NCI-H446 (cell line): ENCODE data around the gene WDR27.
"Not testable (repeated sequence)": the region's sequence is repeated elsewhere in the genome, so short reads cannot be mapped to it uniquely, and the experiment has no call there.

ENCODE experiments used
- DNase-seq, 2 experiments: peaks; one replicate each; lab custom pipeline; 2025; lab: John Stamatoyannopoulos, UW

Gene WDR27

DNA sequence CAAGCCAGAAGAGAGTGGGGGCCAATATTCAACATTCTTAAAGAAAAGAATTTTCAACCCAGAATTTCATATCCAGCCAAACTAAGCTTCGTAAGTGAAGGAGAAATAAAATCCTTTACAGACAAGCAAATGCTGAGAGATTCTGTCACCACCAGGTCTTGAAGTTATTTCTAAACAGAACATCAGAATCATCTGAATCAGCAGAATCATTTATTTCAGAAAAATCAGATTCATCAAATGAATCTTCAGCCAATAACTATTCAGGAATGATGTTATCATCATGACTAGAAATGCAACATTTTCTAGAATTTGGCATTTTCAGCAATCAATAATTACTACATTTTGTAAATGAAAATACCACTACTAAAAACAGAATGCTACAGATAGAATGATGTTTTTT is 100.7 kb downstream of the WDR27 start:
- DNase-seq: not testable (repeated sequence)

GRCh38 chr6:169592558-169592957 is 109.3 kb downstream of the WDR27 start:
- no peak for DNase-seq

- no peak for DNase-seq
Measured at GRCh38 chr6:169591616-169592015, 110.2 kb downstream of the WDR27 start.

GRCh38 chr6:169590376-169590939 is 111.4 kb downstream of the WDR27 start:
- no peak for DNase-seq

DNA sequence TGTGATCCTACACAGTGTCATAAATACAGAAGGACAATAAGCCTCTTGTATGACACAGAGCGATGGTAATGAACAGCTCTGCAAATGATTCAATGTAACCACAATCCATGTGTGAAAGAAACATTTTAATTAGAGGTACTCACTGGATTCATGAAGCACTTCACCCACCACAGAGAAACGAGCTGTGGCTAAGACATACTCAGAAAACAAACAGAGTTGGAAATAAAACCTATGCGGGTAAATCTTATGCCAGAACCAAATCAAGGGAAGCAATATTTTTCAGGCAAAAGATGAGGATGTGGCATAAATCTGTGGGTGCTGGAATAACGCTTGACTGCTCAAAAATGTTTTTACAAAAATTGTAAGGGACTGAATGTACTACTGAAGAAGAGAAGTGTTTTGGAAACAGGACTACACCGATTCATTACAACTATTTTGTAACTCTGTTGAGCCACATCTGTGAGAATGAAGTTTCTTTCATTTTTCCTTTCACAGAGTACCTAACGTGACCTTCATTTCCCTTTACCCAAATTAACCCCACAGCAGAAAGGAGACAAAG is 112.1 kb downstream of the WDR27 start:
- DNase-seq: no peak

- DNase-seq: no peak
Measured at GRCh38 chr6:169589293-169589692, 112.5 kb downstream of the WDR27 start.

DNA sequence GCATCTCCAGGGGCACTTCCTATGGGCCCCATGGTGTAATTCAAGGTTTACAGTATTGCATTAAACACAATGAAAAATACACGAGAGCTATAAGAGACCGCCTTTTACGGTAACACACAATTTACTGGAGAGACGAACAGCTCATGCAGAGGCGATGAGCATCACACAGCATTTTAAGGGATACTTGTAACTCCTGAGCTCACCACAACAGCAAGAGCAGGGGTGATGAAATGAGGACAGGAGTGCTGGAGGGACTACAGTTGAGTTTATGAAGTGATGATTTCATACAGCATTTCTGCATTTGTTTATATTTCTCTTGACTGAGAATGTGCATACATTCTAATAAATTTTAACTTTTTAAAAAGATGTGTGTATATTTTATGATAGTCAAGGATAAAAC is 113.9 kb downstream of the WDR27 start:
- no peak for DNase-seq

DNA sequence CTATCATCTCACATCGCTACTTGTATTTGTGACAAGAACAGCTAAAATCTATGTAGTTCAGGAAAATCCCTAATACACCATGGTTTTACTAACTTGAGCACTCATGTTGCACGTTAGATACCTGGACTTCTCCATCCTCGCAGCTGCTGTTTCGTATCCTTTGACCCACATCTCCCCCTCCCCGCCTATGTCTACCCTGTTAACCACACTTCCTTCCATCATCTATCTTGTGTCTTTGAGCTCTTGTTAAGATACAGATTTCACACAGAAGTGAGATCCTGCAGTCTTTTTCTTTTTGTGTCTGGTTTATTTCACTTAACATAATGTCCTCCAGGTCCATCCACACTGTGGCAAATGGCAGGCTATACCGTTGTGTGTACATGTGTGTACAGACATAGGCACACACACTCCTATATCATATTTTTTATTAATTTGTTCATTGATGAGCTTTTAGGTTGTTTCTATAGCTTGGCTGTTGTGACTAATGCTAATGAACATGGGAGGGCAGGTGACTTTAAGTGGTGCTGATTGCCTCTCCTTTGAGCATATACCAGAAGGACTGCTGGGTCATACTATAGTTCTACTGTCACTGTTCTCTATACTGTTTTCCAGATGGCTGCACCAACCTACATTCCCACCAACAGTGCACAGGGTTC is 117.8 kb downstream of the WDR27 start:
- DNase-seq: no peak

- DNase-seq: no peak
Measured at GRCh38 chr6:169579407-169580111, 122.3 kb downstream of the WDR27 start.

DNA sequence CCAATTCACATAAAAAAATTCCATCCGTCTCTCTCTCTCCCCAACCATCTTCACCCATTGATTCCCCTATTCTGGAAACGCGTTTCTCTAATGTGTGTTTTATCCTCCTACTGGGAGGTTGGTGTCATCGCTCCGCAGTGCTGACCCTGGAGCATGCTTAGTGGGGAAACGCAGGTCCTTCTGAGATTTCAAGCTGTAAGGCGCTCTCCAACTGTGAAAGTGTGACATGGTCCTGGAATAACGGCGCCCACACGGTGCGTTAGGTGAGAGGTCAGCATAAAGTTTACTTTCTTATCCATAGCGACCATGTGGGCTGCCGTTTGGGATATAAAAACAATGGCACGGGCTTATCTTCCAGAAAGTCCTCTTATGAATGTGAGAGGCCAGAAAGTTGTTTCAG is 123.9 kb downstream of the WDR27 start:
- no peak for DNase-seq

DNA sequence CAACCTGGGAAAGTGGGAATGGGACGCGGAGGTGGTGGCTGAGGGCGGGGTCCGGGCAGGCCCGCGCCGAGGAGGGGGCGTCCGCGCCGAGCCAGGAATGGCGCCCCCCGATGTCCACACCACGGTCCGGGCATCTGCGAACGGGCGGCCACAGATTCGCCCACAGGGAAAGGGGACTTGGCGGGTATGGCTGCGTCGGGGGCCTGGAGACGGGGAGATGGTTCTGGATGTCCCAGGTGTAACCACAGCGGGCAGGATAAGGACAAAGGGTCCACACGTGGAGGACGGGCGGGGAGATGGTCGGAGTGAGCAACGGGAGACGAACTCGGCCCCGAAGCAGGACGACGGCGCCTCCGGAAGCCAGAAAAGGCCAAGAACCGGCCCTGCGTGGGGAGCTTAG is 124.6 kb downstream of the WDR27 start:
- no peak for DNase-seq

- DNase-seq: no peak
Measured at GRCh38 chr6:169575821-169576220, 126.0 kb downstream of the WDR27 start.

DNA sequence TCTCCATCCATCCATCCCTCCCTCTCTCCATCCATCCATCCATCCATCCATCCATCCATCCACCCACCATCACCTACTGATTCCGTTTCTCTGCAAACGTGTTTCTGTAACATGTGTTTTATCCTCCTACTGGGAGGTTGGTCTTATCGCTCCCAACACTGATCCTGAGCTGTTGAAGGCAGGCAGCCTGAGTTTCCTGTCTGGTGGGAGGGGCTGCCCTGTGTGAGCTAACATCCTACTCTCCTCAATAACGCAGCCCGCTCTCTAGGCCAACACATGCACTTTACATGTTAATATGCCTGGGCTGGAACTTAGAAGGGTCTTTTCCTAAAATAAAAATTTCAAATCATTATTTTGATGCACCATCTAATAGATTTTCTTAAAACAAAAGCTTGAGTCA is 126.5 kb downstream of the WDR27 start:
- DNase-seq: no peak

GRCh38 chr6:169574420-169574819 is 127.4 kb downstream of the WDR27 start:
- no peak for DNase-seq

DNA sequence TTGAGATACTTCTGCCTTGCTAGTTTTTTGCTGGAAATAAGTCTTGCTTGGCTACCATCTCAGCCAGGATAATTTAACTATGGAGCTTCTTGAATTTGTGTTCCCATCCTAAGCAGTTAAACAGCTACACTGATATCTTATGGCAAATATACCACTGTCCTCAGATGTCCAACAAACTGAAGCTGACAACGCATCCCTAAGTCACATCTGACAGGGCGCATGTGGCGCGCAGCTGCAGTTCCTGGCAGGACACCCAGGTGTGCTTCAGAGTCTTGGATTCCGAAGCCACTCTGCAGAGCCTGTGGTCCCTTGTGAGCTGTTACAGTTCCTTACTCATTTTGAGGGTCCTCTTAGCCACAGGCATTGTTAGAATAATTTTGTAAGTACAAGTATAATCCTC is 127.9 kb downstream of the WDR27 start:
- no peak for DNase-seq

GRCh38 chr6:169571123-169571962 is 130.5 kb downstream of the WDR27 start:
- DNase-seq: no peak

DNA sequence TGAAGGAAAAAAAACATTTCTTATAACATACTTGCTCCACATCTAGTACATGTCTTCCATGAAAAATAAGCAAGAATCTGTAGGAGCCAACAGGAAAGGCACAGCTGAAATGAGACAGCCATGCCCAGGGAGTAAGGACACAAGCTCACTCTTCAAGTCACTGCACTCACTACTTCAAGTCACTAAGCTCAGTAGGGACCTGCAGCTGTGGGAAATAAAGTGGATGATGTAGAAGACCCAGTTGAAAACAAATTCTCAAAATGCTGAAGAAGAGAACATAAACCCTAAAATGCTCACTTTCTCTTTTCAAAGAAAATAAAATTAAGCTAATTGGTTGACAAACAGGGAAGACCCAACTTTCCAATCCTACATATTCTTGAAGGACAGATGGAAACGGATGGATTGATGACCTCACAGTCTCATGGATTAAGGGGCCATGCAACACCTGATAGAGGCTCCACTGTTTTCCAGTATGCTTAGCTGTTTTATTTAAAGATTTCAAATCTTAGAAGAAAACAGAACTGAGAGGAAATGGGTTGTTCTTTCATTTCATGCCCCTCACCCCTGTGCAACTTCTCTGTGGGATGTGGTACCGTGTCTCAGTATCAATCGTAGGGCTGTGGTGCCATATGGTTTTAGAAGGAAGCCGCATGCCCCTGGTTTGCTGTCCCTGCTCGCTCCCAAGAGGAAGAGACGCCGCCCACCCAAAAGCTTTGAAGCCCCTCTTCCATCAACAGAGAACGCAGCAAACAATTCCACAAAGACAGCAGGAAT is 133.3 kb downstream of the WDR27 start:
- DNase-seq: no peak

DNA sequence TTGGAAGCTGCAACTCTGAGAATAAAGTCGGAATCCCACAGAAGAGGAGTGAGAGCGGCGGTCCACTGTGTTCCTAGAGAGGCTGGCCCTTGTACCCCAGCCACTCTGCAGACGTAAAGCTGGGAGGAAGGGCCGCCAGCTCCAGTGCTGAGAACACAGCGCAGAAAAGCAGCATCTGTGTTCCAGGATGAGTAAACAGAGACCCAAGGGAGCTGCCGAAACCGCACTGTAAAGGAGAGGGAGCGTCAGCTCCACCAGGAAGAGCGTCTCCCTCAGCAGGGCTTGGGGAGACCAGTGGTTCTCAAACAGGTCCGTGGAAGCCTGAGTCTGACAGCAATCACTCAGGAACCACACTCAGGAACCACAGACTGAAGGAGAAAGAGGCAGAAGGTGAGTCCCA is 134.0 kb downstream of the WDR27 start:
- DNase-seq: no peak

DNA sequence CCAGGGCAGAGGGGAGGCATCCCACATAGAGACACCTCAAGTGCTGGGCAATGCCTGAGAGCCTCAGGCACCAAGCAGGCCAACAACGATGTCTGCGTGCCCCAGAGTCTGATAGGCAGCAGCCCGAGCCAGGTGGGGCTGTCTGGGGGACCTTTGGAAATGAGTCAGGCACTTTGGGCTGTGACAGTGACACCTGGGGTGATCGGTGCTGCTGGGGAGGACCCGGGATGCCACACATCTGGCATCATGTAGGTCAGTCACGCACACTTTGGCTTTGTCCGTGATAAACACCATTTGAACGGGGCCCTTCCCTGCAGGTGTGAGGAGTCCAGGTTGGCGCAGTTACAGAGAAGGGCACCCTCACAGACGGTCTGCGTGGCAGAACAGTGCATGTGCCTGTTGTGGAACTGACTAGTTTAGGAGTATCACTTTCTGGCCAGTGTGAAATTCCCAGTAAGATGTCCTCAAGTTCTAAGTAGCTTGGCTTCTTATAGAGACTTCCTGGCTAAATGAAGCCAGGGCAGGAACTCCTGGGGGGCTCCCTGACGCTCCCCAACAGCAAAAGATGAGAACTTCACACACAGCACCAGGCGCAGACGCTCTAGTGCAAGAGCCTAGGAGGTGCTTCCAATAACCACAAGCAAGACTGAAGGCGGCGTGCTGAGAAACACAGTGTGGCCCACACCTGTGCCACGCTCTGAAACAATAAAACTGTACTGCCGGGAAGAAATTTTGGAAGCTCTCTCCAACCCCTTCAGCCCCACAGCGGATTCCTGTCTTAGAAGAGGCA is 134.7 kb downstream of the WDR27 start:
- DNase-seq: no peak

GRCh38 chr6:169566319-169566718 is 135.5 kb downstream of the WDR27 start:
- DNase-seq: no peak
